NT2/D1 (cell line): ENCODE results near the gene ZFP36L1.

Experiments
- DNase-seq: peaks from one replicate; pipeline ENCODE4 v3.0.0-alpha.2; 2011; ENCODE audit warnings: low read depth, low spot score
- H3K27me3 ChIP-seq: 2 replicates; pipeline ENCODE4 v1.6.0; 2011; ENCODE audit warnings: mild to moderate bottlenecking; ENCODE audit not compliant: insufficient read length, insufficient read depth
- H3K36me3 ChIP-seq: 2 replicates; pipeline ENCODE4 v1.6.1; 2011; ENCODE audit warnings: mild to moderate bottlenecking, low read length, mixed read lengths; ENCODE audit not compliant: insufficient read depth, insufficient read length
- H3K4me1 ChIP-seq: 2 replicates; pipeline ENCODE4 v1.5.1; 2011; ENCODE audit not compliant: insufficient read depth, insufficient read length
- H3K4me3 ChIP-seq: 2 replicates; pipeline ENCODE4 v1.5.1; 2011; ENCODE audit warnings: low read depth; ENCODE audit not compliant: insufficient read length
- H3K9ac ChIP-seq: 2 replicates; pipeline ENCODE4 v1.6.0; 2011; ENCODE audit warnings: low read depth; ENCODE audit not compliant: insufficient read length
- H3K9me3 ChIP-seq: 2 replicates; pipeline ENCODE4 v1.5.1; 2011; ENCODE audit warnings: mild to moderate bottlenecking, low read length; ENCODE audit not compliant: insufficient read depth
- SUZ12 ChIP-seq: IDR thresholded peaks from 2 replicates; pipeline ENCODE4 v1.6.1; 2011; ENCODE audit not compliant: insufficient read length, insufficient read depth; ENCODE audit errors: extremely low read depth
- YY1 ChIP-seq: IDR thresholded peaks from 2 replicates; pipeline ENCODE4 v1.6.1; 2011; ENCODE audit not compliant: insufficient read length, insufficient read depth
- ZNF274 ChIP-seq: IDR thresholded peaks from 2 replicates; pipeline ENCODE4 v1.6.1; 2011; ENCODE audit warnings: mild to moderate bottlenecking, low read depth, low read length

ZFP36L1 gene

DNA sequence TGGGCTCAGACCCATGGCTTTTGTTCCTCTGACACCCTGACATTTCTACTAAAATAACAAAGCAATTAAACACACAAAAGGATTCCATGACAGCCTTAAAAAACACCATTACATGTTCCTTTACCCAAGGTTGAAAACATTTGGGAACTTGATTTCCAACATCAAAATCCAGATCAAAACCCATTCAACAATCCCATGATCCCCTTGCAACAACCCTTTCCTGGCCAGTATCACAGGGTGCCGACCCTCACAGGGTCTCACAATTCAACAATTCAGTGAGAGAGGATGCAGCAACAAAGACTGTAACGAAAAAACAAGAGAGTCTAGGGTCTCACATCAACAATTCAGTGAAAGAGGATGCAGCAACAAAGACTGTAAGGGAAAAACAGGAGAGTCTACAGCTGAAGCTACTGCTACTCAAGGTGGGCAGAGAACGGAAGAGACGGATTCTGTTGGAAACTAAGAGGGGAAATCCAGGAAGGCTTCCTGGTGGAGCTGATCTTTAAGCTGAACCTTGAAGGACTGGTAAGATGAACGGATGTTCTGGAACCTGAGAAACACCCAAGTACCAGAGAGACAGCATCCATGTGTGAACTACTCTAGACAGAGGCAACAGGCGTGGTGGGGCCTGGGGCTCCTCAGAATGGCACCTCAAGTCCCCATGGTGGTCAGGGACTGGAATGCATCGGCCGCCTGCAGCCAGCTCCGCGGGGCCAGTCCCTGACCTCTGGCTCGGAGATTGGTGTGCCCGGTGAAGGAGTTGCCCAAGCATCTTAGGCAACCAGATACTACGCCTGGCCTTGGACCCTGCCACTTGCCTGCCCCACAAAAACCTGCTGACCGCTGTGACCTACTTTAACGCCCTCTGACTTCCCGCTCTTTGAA lies 22.7 kb upstream of the ZFP36L1 start:
- no peaks in the 10 kb centered on the region for H3K27me3 ChIP-seq
- DNase-seq: no peak
- peak overlapping the region; percentile 54 for H3K4me3 ChIP-seq
- peak overlapping the region; percentile 86 for H3K9ac ChIP-seq
- TF ChIP-seq ZNF274: no peak
- TF ChIP-seq YY1: no peak
- TF ChIP-seq SUZ12: no peak
- H3K4me1 ChIP-seq: peaks cover 28% of the 10 kb centered on the region
- H3K36me3 ChIP-seq: no peaks in the 10 kb centered on the region
- no peaks in the 10 kb centered on the region for H3K9me3 ChIP-seq

- Histone ChIP-seq H3K9ac (peak overlapping the region; percentile 51), H3K36me3 (no peaks in the 10 kb centered on the region), H3K27me3 (no peaks in the 10 kb centered on the region), H3K4me1 (peaks cover 22% of the 10 kb centered on the region), H3K9me3 (no peaks in the 10 kb centered on the region), H3K4me3 (no peak overlapping the region)
- TF ChIP-seq YY1 (no peak), ZNF274 (no peak), SUZ12 (no peak)
- DNase-seq: no peak
Measured at GRCh38 chr14:68814539-68815297, 21.9 kb upstream of the ZFP36L1 start.

- peaks cover 18% of the 10 kb centered on the region for H3K4me1 ChIP-seq
- H3K27me3 ChIP-seq: no peaks in the 10 kb centered on the region
- no peaks in the 10 kb centered on the region for H3K36me3 ChIP-seq
- no peak overlapping the region for H3K9ac ChIP-seq
- H3K9me3 ChIP-seq: no peaks in the 10 kb centered on the region
- DNase-seq: no peak
- no peak overlapping the region for H3K4me3 ChIP-seq
- TF ChIP-seq YY1: no peak
- no peak for TF ChIP-seq SUZ12
Measured at GRCh38 chr14:68814238-68814538, 21.3 kb upstream of the ZFP36L1 start.

GRCh38 chr14:68813318-68813838 lies 20.5 kb upstream of the ZFP36L1 start:
- no peak for DNase-seq
- Histone ChIP-seq H3K36me3 (no peaks in the 10 kb centered on the region), H3K9me3 (no peaks in the 10 kb centered on the region), H3K9ac (no peak overlapping the region), H3K27me3 (no peaks in the 10 kb centered on the region), H3K4me1 (peaks cover 17% of the 10 kb centered on the region), H3K4me3 (no peak overlapping the region)
- TF ChIP-seq YY1 (no peak), ZNF274 (no peak), SUZ12 (no peak)

DNA sequence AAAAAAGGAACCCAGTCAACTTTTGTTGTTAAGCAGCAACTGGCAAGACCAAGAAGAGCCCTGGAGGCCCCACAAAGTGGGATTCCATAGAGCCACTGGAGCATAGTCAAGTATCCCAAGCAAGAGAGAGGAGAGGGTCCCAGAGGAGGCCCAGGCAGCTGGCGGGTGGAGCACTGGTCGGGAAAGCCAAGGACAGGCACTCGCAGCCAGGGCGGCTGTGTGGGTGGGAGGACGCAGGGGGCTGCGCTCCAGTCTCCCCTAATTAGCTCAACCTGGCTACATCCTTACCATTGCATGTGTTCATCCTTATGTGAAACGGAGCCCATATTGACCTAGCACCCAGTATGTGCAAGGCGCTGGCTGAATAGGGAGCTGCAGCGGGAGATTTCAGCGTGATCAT lies 18.3 kb upstream of the ZFP36L1 start:
- TF ChIP-seq YY1 (no peak), ZNF274 (no peak), SUZ12 (no peak)
- H3K4me1 ChIP-seq: peaks cover 9% of the 10 kb centered on the region
- no peaks in the 10 kb centered on the region for H3K36me3 ChIP-seq
- no peak overlapping the region for H3K9ac ChIP-seq
- H3K4me3 ChIP-seq: no peak overlapping the region
- H3K9me3 ChIP-seq: no peaks in the 10 kb centered on the region
- no peak for DNase-seq
- no peaks in the 10 kb centered on the region for H3K27me3 ChIP-seq

DNA sequence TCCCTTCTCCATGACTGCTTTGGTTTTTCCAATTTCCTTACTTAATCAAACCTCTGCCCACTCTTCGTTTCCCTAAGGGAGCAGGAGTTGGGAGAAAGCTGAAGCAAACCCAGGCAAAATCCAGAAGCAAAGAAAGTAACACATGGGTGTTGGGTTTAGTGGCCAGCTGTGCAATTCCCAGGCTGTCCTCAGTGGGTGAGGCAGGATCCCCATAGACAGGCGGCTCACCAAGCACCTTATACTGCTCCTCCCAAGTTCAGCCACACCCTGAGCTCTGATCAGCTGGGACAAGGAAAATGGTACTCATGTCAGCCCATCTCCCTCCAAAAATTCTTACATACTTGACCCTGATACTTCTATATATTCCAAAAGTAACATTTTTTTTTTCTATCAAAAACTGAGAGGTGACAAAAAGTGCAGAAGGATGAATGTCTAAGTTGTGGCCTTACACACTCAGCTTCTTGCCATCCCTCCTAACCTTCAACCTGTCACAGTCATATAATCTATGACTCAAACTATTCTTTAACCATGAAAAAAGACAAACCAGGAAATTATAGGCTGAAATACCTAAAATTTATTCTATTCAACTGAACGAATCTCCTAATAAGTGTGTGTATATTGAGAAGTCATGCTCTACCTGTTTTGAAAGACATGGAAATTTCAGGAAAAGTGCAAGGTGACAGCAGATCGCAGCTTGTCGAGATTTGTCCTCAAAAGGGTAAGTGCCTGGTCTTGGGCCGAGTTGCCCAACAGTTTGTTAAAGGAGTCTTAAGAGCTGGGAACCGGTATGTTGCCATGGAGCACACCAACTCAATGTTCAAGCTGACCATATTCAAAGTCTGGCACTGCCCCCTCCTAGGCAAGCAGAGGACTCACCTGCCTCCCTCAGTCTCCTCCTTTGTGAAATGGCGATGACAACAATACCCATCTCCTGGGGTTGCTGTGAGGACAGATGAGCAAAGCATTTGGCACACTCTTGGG lies 17.6 kb upstream of the ZFP36L1 start:
- Histone ChIP-seq H3K4me3 (no peak overlapping the region), H3K27me3 (no peaks in the 10 kb centered on the region), H3K4me1 (peaks cover 9% of the 10 kb centered on the region), H3K36me3 (no peaks in the 10 kb centered on the region), H3K9ac (no peak overlapping the region), H3K9me3 (no peaks in the 10 kb centered on the region)
- no peak for DNase-seq
- no peak for TF ChIP-seq ZNF274
- no peak for TF ChIP-seq SUZ12
- no peak for TF ChIP-seq YY1
